HepG2 (cell line): ENCODE results near the gene ETV6. TPM values are rescaled to one million over a fixed set of nuclear protein-coding genes. Genes with fewer than 3 reads are reported as not detected.

Experiments
- ATAC-seq: fragments of 200-7000 bp; cut with Tn5 transposase; 3 replicates; pipeline ENCODE4 v1.9.1; 2020; ENCODE audit warnings: mild to moderate bottlenecking, moderate library complexity
- BruUV-seq: library from RNA; stranded (reverse); fragments of 400-500 nt; replicated peaks from 2 replicates; lab custom pipeline; 2021; lab: Mats Ljungman, UMichigan
- CTCF ChIA-PET: fragments of 300-600 bp; formaldehyde crosslinking; extraction: SDS; loops from one replicate; lab custom pipeline; 2021; ENCODE audit warnings: low total read pairs, inconsistent platforms, low intra/inter-chr PET ratio; lab: Yijun Ruan, JAX
- POLR2A ChIA-PET: fragments of 350-600 bp; sonication (Branson Sonifier 250); formaldehyde crosslinking; loops from one replicate; lab custom pipeline; 2020; ENCODE audit warnings: antibody characterized with exemption, inconsistent platforms; lab: Yijun Ruan, JAX
- DNase-seq: peaks from one replicate; pipeline ENCODE4 v3.0.0-alpha.2; 2015; ENCODE audit warnings: low spot score
- FAIRE-seq: peaks from 3 replicates; lab custom pipeline; 2011; peaks lifted over from hg19 to GRCh38; lab: Jason Lieb, UNC
- H2AFZ ChIP-seq: one replicate; pipeline ENCODE4 v1.6.1; 2011; ENCODE audit warnings: low read length, inconsistent platforms
- H3K27ac ChIP-seq: fragments of 300-600 bp; 3 replicates; pipeline ENCODE4 v1.8.0; 2011; ENCODE audit warnings: mixed run types, mild to moderate bottlenecking, mixed read lengths, low read length, inconsistent platforms; ENCODE audit not compliant: insufficient read depth; ENCODE audit errors: extremely low read length
- H3K27me3 ChIP-seq, 2 experiments: fragments of 200-600 bp in 1 of 2; 2 replicates in 1 of 2; 3 replicates in 1 of 2; pipeline versions ENCODE4 v1.6.0 to v1.8.0; 2011; ENCODE audit warnings: low read length in 2 of 2, mild to moderate bottlenecking in 2 of 2, moderate library complexity in 2 of 2, inconsistent platforms in 1 of 2; ENCODE audit not compliant: insufficient read depth in 2 of 2, control insufficient read depth in 1 of 2
- H3K36me3 ChIP-seq, 2 experiments: fragments of 200-600 bp in 1 of 2; replicated peaks in 1 of 2; 2 replicates in 1 of 2; 3 replicates in 1 of 2; pipeline versions ENCODE4 v1.5.1 to v1.8.0; 2011; ENCODE audit warnings: low read length in 2 of 2, inconsistent platforms in 1 of 2; ENCODE audit not compliant: insufficient read depth in 2 of 2, control insufficient read depth in 1 of 2
- H3K4me1 ChIP-seq: 2 replicates; pipeline ENCODE4 v1.5.1; 2012; ENCODE audit warnings: low read length, inconsistent platforms; ENCODE audit not compliant: insufficient read depth
- H3K4me2 ChIP-seq: 2 replicates; pipeline ENCODE4 v1.6.0; 2011; ENCODE audit warnings: low read depth, low read length, inconsistent platforms
- H3K4me3 ChIP-seq, 3 experiments: fragments of 200-600 bp in 1 of 3; sonication (generic), shearing (Covaris generic) in 1 of 3; replicated peaks in 1 of 3; 2 replicates each; pipeline ENCODE4 v1.5.1; 2011 to 2016; ENCODE audit warnings: low read length in 3 of 3, inconsistent platforms in 2 of 3, low read depth in 2 of 3, mild to moderate bottlenecking in 2 of 3, control low read depth in 1 of 3, mixed read lengths in 1 of 3; ENCODE audit not compliant: insufficient read depth in 1 of 3
- H3K79me2 ChIP-seq: one replicate; pipeline ENCODE4 v1.6.1; 2011; ENCODE audit warnings: low read length, inconsistent platforms; ENCODE audit not compliant: insufficient read depth
- H3K9ac ChIP-seq: 2 replicates; pipeline ENCODE4 v1.6.0; 2011; ENCODE audit warnings: mild to moderate bottlenecking, low read depth, low read length, inconsistent platforms; ENCODE audit not compliant: insufficient read depth
- H3K9me3 ChIP-seq: 2 replicates; pipeline ENCODE4 v1.5.1; 2012; ENCODE audit warnings: mild to moderate bottlenecking, low read length
- H4K20me1 ChIP-seq: 2 replicates; pipeline ENCODE4 v1.6.0; 2011; ENCODE audit warnings: inconsistent platforms, mild to moderate bottlenecking, low read length, moderate library complexity; ENCODE audit not compliant: insufficient read depth
- CEBPB ChIP-seq: IDR thresholded peaks from 2 replicates; pipeline ENCODE4 v1.6.1; 2011; ENCODE audit warnings: low read depth, low read length, improper control_type of control experiment, borderline replicate concordance
- CEBPG ChIP-seq: IDR thresholded peaks from 2 replicates; pipeline ENCODE4 v1.6.1; 2016
- GABPB1 ChIP-seq: IDR thresholded peaks from 2 replicates; pipeline ENCODE4 v1.6.1; 2016; ENCODE audit warnings: mild to moderate bottlenecking, missing genetic modification reagents, moderate library complexity, missing compliant biosample characterization
- HINFP ChIP-seq: sonication (generic); formaldehyde crosslinking; IDR thresholded peaks from 2 replicates; pipeline ENCODE4 v1.4.0; 2020; ENCODE audit warnings: low read depth, mild to moderate bottlenecking, missing genetic modification reagents
- MAX ChIP-seq: IDR thresholded peaks from 2 replicates; pipeline ENCODE4 v1.6.1; 2012; ENCODE audit warnings: inconsistent platforms
- PCBP2 ChIP-seq: fragments of 200-400 bp; formaldehyde crosslinking; optimal IDR thresholded peaks from 2 replicates; pipeline ENCODE3; 2018; ENCODE audit warnings: low read length, low read depth; ENCODE audit not compliant: poor library complexity, severe bottlenecking
- TEF ChIP-seq: sonication (generic); formaldehyde crosslinking; IDR thresholded peaks from 2 replicates; pipeline ENCODE4 v1.5.0; 2020; ENCODE audit warnings: missing genetic modification reagents
- ZNF737 ChIP-seq: sonication (generic); formaldehyde crosslinking; IDR thresholded peaks from 2 replicates; pipeline ENCODE4 v1.5.0; 2020; ENCODE audit warnings: missing genetic modification reagents, mild to moderate bottlenecking, borderline replicate concordance
- WGBS: methylation state at CpG from one replicate; pipeline ENCODE4 v1.1.6; 2017; ENCODE audit warnings: low lambda C conversion rate; 5-methylcytosine and 5-hydroxymethylcytosine counted together
- in situ Hi-C: cut with HindIII; loops from 2 replicates; pipeline ENCODE4 v1.10.0; 2017; ENCODE audit warnings: low pct_unique_long_range_greater_than_20kb; ENCODE audit not compliant: extremely low pct_ligation_motif_present
- intact Hi-C: fragments of 100-400 bp; cut with micrococcal nuclease; formaldehyde crosslinking; loops from one replicate; pipeline ENCODE4 v1.10.0; 2022; ENCODE audit not compliant: unreplicated experiment
- polyA plus RNA-seq, 8 experiments: library from polyadenylated mRNA; depleted of rRNA in 3 of 8; stranded (reverse) in 7 of 8; unstranded in 1 of 8; fragments of >200 nt; fragmentation: Illumina TruSeq in 4 of 8; extraction: Trizol in 4 of 8; gene quantifications; 2 replicates each; pipeline versions ENCODE4 v1.2.1 to v1.2.3, GENCODE V29; 2011 to 2016; ENCODE audit warnings: low read depth in 4 of 8, missing spikeins in 1 of 8, mixed read lengths in 1 of 8; ENCODE audit not compliant: insufficient read depth in 1 of 8
- total RNA-seq, 5 experiments: library from RNA; depleted of rRNA; stranded (reverse); fragments of >200 nt; fragmentation: Illumina TruSeq; extraction: Trizol; gene quantifications; 2 replicates each; pipeline ENCODE4 v1.2.3, GENCODE V29; 2016; ENCODE audit warnings: low read depth in 1 of 5

The ETV6 gene
- total and polyA plus RNA-seq, 2 of the 13 experiments (the other 11 are each of a cell fraction or from before 2014, with no cell fraction given) = 2.2 to 3.0 TPM

- 95% methylated on average over 5 of the region's 5 CpGs for WGBS
- no peak overlapping the region for H3K9ac ChIP-seq
- H4K20me1 ChIP-seq = no peaks in the 10 kb centered on the region; the same call in 1 of the 2 replicates
- no peaks in the 10 kb centered on the region; a peak in 1 of 5 replicates for H3K36me3 ChIP-seq
- in situ Hi-C loops = no loop called here
- no peak for FAIRE-seq
- no peak overlapping the region for H3K27ac ChIP-seq
- TF ChIP-seq ZNF737 (CRISPR knock-in tag) (no peak), HINFP (no peak), MAX (no peak)
- TF ChIP-seq, all 625 proteins: peak for 0
- ATAC-seq (no peak), DNase-seq (no peak)
- Histone ChIP-seq H3K27me3 (no peaks in the 10 kb centered on the region), H3K4me3 (no peak overlapping the region), H3K4me1 (peaks cover 5% of the 10 kb centered on the region; the same call in 1 of the 2 replicates), H3K4me2 (no peak overlapping the region), H2AFZ (no peak overlapping the region), H3K79me2 (no peaks in the 10 kb centered on the region), H3K9me3 (no peaks in the 10 kb centered on the region)
- ChIA-PET POLR2A (no interaction called here), CTCF (no interaction called here)
- BruUV-seq = no TSS peak
- intact Hi-C loops = no loop called here
Measured at GRCh38 chr12:11667171-11667570, 17.7 kb downstream of the ETV6 start.

GRCh38 chr12:11668611-11669010 is 19.1 kb downstream of the ETV6 start:
- 71% methylated on average over 6 of the region's 6 CpGs for WGBS
- ATAC-seq = no peak
- no TSS peak for BruUV-seq
- H3K9ac ChIP-seq = no peak overlapping the region
- H2AFZ ChIP-seq = no peak overlapping the region
- in situ Hi-C loops (no loop called here), intact Hi-C loops (no loop called here)
- DNase-seq = no peak
- no peak overlapping the region for H3K4me3 ChIP-seq
- CTCF ChIA-PET = no interaction called here
- no peak for FAIRE-seq
- H3K4me2 ChIP-seq = no peak overlapping the region
- H3K79me2 ChIP-seq = no peaks in the 10 kb centered on the region
- peaks cover 11% of the 10 kb centered on the region; the same call in 1 of the 2 replicates for H3K4me1 ChIP-seq
- H3K9me3 ChIP-seq = no peaks in the 10 kb centered on the region
- TF ChIP-seq PCBP2 (no peak), CEBPG (CRISPR knock-in tag) (0 out of 2 replicates have a peak, but pooled peaks have one; percentile 19), CEBPB (peak; percentile 48), GABPB1 (no peak), TEF (CRISPR knock-in tag) (no peak)
- no peaks in the 10 kb centered on the region for H3K27me3 ChIP-seq
- POLR2A ChIA-PET = no interaction called here
- H4K20me1 ChIP-seq = no peaks in the 10 kb centered on the region; the same call in 1 of the 2 replicates
- H3K27ac ChIP-seq = no peak overlapping the region
- H3K36me3 ChIP-seq = no peaks in the 10 kb centered on the region; a peak in 1 of 5 replicates
